ENCODE data around the gene RRP9. TPM values are rescaled to one million over a fixed set of nuclear protein-coding genes. Genes with fewer than 3 reads are reported as not detected.

RRP9 gene
- total and polyA plus RNA-seq, 10 of the 15 experiments (the other 5 are each of a cell fraction or from before 2014, with no cell fraction given) = 4.7 to 91.5 (median 41.7) TPM

GRCh38 chr3:51894939-51895338 lies 46.8 kb downstream of the RRP9 start:
- ChIA-PET CTCF (no interaction called here), SMC1A (ENCODE audit: uncharacterized antibody, unreplicated experiment) (no interaction called here), POLR2A (no interaction called here), RAD21 (ENCODE audit: unreplicated experiment) (no interaction called here)
- ATAC-seq (no peak), FAIRE-seq (no peak), DNase-seq (ENCODE audit: low read depth, low spot score) (no peak)
- WGBS (ENCODE audit: insufficient coverage, insufficient replicate concordance, low lambda C conversion rate, missing lambda C conversion rate) = 53% methylated on average over 16 of the region's 16 CpGs
- no peak overlapping the region for H3K4me2 ChIP-seq (ENCODE audit: control insufficient read depth, insufficient read depth)
- in situ Hi-C loops (cut with MboI) (no loop called here), intact Hi-C loops (cut with micrococcal nuclease; ENCODE audit: unreplicated experiment) (no loop called here)
- H3K9ac ChIP-seq (ENCODE audit: control insufficient read depth, insufficient read depth, low read length) = no peak overlapping the region
- H3K27ac ChIP-seq (ENCODE audit: control insufficient read depth, insufficient read depth) = no peak overlapping the region
- no TSS peak for BruUV-seq (replicated peaks)
- TF ChIP-seq WRNIP1 (IDR thresholded peaks at IDR 0.05; ENCODE audit: borderline replicate concordance, low read depth, low read length) = no peak
- TF ChIP-seq E2F4 (IDR thresholded peaks at IDR 0.05; ENCODE audit: low read depth, low read length) = no peak
- no peak for TF ChIP-seq PBX3 (IDR thresholded peaks at IDR 0.05; ENCODE audit: insufficient replicate concordance, low read depth, low read length)
- TF ChIP-seq BMI1 (IDR thresholded peaks at IDR 0.05; ENCODE audit: borderline replicate concordance) = no peak
- no peak for TF ChIP-seq HDGF (IDR thresholded peaks at IDR 0.05)
- no peak for TF ChIP-seq ZBED1 (IDR thresholded peaks at IDR 0.05; ENCODE audit: borderline replicate concordance)
- no peak for TF ChIP-seq NR2C2 (IDR thresholded peaks at IDR 0.05; ENCODE audit: borderline replicate concordance, control insufficient read depth, insufficient read length, low read depth)
- no peak for TF ChIP-seq ESRRA (IDR thresholded peaks at IDR 0.05; ENCODE audit: low read length)
- no peak for TF ChIP-seq SMC3 (IDR thresholded peaks at IDR 0.05; ENCODE audit: borderline replicate concordance, low read length)
- TF ChIP-seq SRF (IDR thresholded peaks at IDR 0.05; ENCODE audit: low read depth in 2 of 2, low read length in 2 of 2) = no peak
- TF ChIP-seq SREBF1 (IDR thresholded peaks at IDR 0.05; ENCODE audit: low read length) = no peak
- TF ChIP-seq NR2C1 (IDR thresholded peaks at IDR 0.05) = no peak
- TF ChIP-seq NBN (IDR thresholded peaks at IDR 0.05) = no peak
- no peak overlapping the region for H2AFZ ChIP-seq (ENCODE audit: control insufficient read depth, low read depth, low read length)
- no peaks in the 10 kb centered on the region; a peak in 1 of 4 replicates for H3K27me3 ChIP-seq (replicated peaks in 1 of 2; ENCODE audit: control insufficient read depth in 2 of 2, insufficient read depth in 2 of 2, low read length in 1 of 2)
- no peak overlapping the region for H3K4me3 ChIP-seq
- H3K36me3 ChIP-seq (ENCODE audit: control insufficient read depth in 2 of 2, insufficient read depth in 2 of 2, low read length in 1 of 2) = no peaks in the 10 kb centered on the region
- no peaks in the 10 kb centered on the region for H4K20me1 ChIP-seq (ENCODE audit: control insufficient read depth, insufficient read depth)
- no peaks in the 10 kb centered on the region for H3K79me2 ChIP-seq (ENCODE audit: control insufficient read depth, insufficient read depth, low read length)
- no peaks in the 10 kb centered on the region for H3K9me3 ChIP-seq (replicated peaks; ENCODE audit: control insufficient read depth, insufficient read depth, low read length)
- no peaks in the 10 kb centered on the region for H3K4me1 ChIP-seq (ENCODE audit: control insufficient read depth, insufficient read depth, low read length)
